CD4-positive, alpha-beta T cell (primary cell): Measurements from ENCODE around the gene ZNF768. TPM values are rescaled to one million over a fixed set of nuclear protein-coding genes. Genes with fewer than 3 reads are reported as not detected.
A peak's percentile ranks its signal among the peaks of the same experiment; 100 is the strongest.

ENCODE experiments used
- ATAC-seq: fragments of 200-7000 bp; cut with Tn5 transposase; one replicate; pipeline ENCODE4 v1.10.0; 2022; ENCODE audit warnings: mild to moderate bottlenecking; ENCODE audit not compliant: poor library complexity
- CTCF ChIA-PET: fragments of 350-600 bp; sonication (Branson Sonifier 250); formaldehyde crosslinking; loops from one replicate; lab custom pipeline; 2021; ENCODE audit warnings: antibody characterized with exemption, inconsistent platforms; lab: Charles Lee
- POLR2A ChIA-PET: fragments of 350-600 bp; sonication (Branson Sonifier 250); formaldehyde crosslinking; loops from one replicate; lab custom pipeline; 2021; ENCODE audit warnings: antibody characterized with exemption, inconsistent platforms; lab: Charles Lee
- DNase-seq, 14 experiments: peaks; one replicate each; pipeline ENCODE4 v3.0.0-alpha.2; 2013 to 2020; ENCODE audit warnings: mixed read lengths in 2 of 14
- H3K27ac ChIP-seq, 2 donors: one replicate each; pipeline versions ENCODE4 v1.5.1 to v1.7.0; 2013; ENCODE audit warnings: low read length in 2 of 2, low read depth in 1 of 2, mild to moderate bottlenecking in 1 of 2
- H3K27me3 ChIP-seq, 2 experiments: 1 replicate in 1 of 2; 2 replicates in 1 of 2; pipeline versions ENCODE4 v1.6.1 to v1.7.0; 2013; ENCODE audit warnings: low read length in 2 of 2, control low read depth in 1 of 2, mild to moderate bottlenecking in 1 of 2, moderate library complexity in 1 of 2; ENCODE audit not compliant: insufficient read depth in 2 of 2, control insufficient read depth in 1 of 2
- H3K36me3 ChIP-seq: one replicate; pipeline ENCODE4 v1.6.1; 2013; ENCODE audit warnings: low read length, control low read depth; ENCODE audit not compliant: insufficient read depth
- H3K4me1 ChIP-seq: one replicate; pipeline ENCODE4 v1.6.1; 2013; ENCODE audit warnings: low read length, control low read depth; ENCODE audit not compliant: insufficient read depth
- H3K4me3 ChIP-seq: one replicate; pipeline ENCODE4 v1.5.1; 2013; ENCODE audit warnings: mild to moderate bottlenecking, low read length, moderate library complexity
- H3K9me3 ChIP-seq, 2 experiments: 1 replicate in 1 of 2; 2 replicates in 1 of 2; pipeline versions ENCODE4 v1.6.1 to v1.7.0; 2013; ENCODE audit warnings: low read length in 2 of 2, mild to moderate bottlenecking in 2 of 2, control low read depth in 1 of 2, moderate library complexity in 1 of 2; ENCODE audit not compliant: control insufficient read depth in 1 of 2, insufficient read depth in 1 of 2
- H3K27ac Mint-ChIP-seq: one replicate; pipeline ENCODE4 v1.8.0; 2020; ENCODE audit warnings: mixed read lengths
- H3K27me3 Mint-ChIP-seq: one replicate; pipeline ENCODE4 v1.8.0; 2021; ENCODE audit warnings: mixed read lengths
- H3K36me3 Mint-ChIP-seq: one replicate; pipeline ENCODE4 v1.8.0; 2021; ENCODE audit warnings: low read depth, mixed read lengths
- H3K4me1 Mint-ChIP-seq: one replicate; pipeline ENCODE4 v1.8.0; 2021; ENCODE audit warnings: low read depth, mixed read lengths
- H3K4me3 Mint-ChIP-seq: one replicate; pipeline ENCODE4 v1.8.0; 2020; ENCODE audit warnings: mild to moderate bottlenecking, mixed read lengths
- H3K9me3 Mint-ChIP-seq: one replicate; pipeline ENCODE4 v1.8.0; 2020; ENCODE audit warnings: mixed read lengths
- CTCF ChIP-seq: fragments of 200-600 bp; IDR thresholded peaks from one replicate; pipeline ENCODE4 v1.8.0; 2022; ENCODE audit warnings: antibody characterized with exemption, mild to moderate bottlenecking
- intact Hi-C, 2 experiments: fragments of 100-400 bp; cut with DNase I in 1 of 2; cut with micrococcal nuclease in 1 of 2; formaldehyde crosslinking; loops; one replicate each; pipeline versions ENCODE4 v1.15.1 to v1.9.0; 2023 to 2025; cut with DNase I, micrococcal nuclease
- total RNA-seq, 174 experiments: library from RNA in 2 of 174; stranded (reverse) in 2 of 174; gene quantifications; one replicate each; pipeline ENCODE4 v1.2.3 and lab custom pipeline; 2021 to 2026

ZNF768 gene
- total RNA-seq, 2 experiments from 2014 or later = 3.9 to 4.1 TPM

- H3K4me1 ChIP-seq = peaks cover 80% of the 10 kb centered on the region
- no peaks in the 10 kb centered on the region for H3K27me3 ChIP-seq
- Mint-ChIP-seq H3K27me3 (no peaks in the 10 kb centered on the region), H3K36me3 (peaks cover 44% of the 10 kb centered on the region), H3K4me1 (peaks cover 55% of the 10 kb centered on the region), H3K4me3 (peak overlapping the region; percentile 48), H3K9me3 (no peaks in the 10 kb centered on the region), H3K27ac (peak overlapping the region; percentile 89)
- no peak for DNase-seq
- no peak overlapping the region for H3K4me3 ChIP-seq
- ATAC-seq = no peak
- intact Hi-C loops = loop anchor here in 1 of 2 experiments (5.0 kb wide), 5 partner anchors 43 to 197 kb away; partner anchors contain the start of genes CD2BP2, DCTPP1 and SEPHS2
- H3K36me3 ChIP-seq = peaks cover 35% of the 10 kb centered on the region
- TF ChIP-seq CTCF = no peak
- ChIA-PET POLR2A (interaction anchor here (0.8 to 2.7 kb wide), 4 partner anchors 17 to 96 kb away, joined by 3 to 12 read pairs (median 3); partner anchors contain the start of genes ZNF688 and ZNF747), CTCF (interaction anchor here (1.1 to 5.8 kb wide), 2 partner anchors 20 to 44 kb away, joined by 4 to 40 read pairs; partner anchors contain the start of gene ZNF747)
- H3K27ac ChIP-seq = no peak overlapping the region
- H3K9me3 ChIP-seq = no peaks in the 10 kb centered on the region
Measured at GRCh38 chr16:30554557-30555314, 28.4 kb upstream of the ZNF768 start.

GRCh38 chr16:30553393-30553899, 27.1 kb upstream of the ZNF768 start:
- H3K4me1 ChIP-seq = peaks cover 78% of the 10 kb centered on the region
- intact Hi-C loops = no loop called here

More at GRCh38 chr16:30553393-30553899, 27.1 kb upstream of the ZNF768 start:
- H3K36me3 ChIP-seq = peaks cover 35% of the 10 kb centered on the region
- H3K4me3 ChIP-seq = no peak overlapping the region
- CTCF ChIA-PET = interaction anchor here (5.8 kb wide), 1 partner anchor 19 kb away, joined by 40 read pairs; the partner anchor contains the start of gene ZNF747
- Mint-ChIP-seq H3K36me3 (peaks cover 44% of the 10 kb centered on the region), H3K27ac (peak overlapping the region; percentile 89), H3K9me3 (no peaks in the 10 kb centered on the region), H3K4me3 (peak overlapping the region; percentile 50), H3K4me1 (peaks cover 52% of the 10 kb centered on the region), H3K27me3 (no peaks in the 10 kb centered on the region)
- no peaks in the 10 kb centered on the region for H3K9me3 ChIP-seq
- POLR2A ChIA-PET = interaction anchor here (1.2 to 2.7 kb wide), 2 partner anchors 18 to 124 kb away, joined by 4 to 12 read pairs; partner anchors contain the start of genes DCTPP1 and ZNF688
- no peak for DNase-seq
- H3K27ac ChIP-seq = peak overlapping the region; percentile 48 to 56
- H3K27me3 ChIP-seq = no peaks in the 10 kb centered on the region
- no peak for TF ChIP-seq CTCF
- ATAC-seq = no peak
